Testis (tissue), 2 donors: Measurements from ENCODE around the gene CAMTA1.

Experiments
- POLR2A ChIP-seq: fragments of 450-650 bp; IDR thresholded peaks from one replicate; pipeline ENCODE4 v1.6.1; 2017; ENCODE audit warnings: antibody characterized with exemption, mild to moderate bottlenecking, moderate library complexity
- TF ChIP-seq, protein P1 (sequence below), 3 experiments: fragments of 450-650 bp in 2 of 3; fragments of 200-600 bp in 1 of 3; sonication (generic) in 1 of 3; IDR thresholded peaks; one replicate each; pipeline ENCODE4 v1.5.1; 2016 to 2019; ENCODE audit warnings: antibody characterized with exemption in 3 of 3, mild to moderate bottlenecking in 2 of 3, moderate library complexity in 1 of 3

DNA sequence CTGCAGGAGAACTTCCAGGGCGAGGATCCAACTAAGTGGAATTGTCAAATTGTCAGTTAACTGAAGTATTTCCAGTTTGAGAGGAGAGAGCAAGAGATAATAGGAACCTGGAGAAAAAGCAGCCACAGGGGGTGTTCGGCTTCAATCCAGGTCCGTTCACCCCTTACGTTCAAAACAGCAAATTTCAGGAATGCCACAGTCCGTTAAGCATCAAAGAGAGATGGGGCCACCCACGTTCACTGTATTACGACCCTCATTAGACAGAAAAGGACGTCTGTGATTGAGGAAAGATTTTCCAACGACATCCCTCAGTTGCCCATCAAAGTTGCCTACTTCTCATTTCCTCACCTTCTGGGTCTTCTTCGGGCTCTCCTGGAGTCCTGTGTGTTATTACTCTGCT lies 563.3 kb downstream of the CAMTA1 start:
- TF ChIP-seq, protein P1, sequence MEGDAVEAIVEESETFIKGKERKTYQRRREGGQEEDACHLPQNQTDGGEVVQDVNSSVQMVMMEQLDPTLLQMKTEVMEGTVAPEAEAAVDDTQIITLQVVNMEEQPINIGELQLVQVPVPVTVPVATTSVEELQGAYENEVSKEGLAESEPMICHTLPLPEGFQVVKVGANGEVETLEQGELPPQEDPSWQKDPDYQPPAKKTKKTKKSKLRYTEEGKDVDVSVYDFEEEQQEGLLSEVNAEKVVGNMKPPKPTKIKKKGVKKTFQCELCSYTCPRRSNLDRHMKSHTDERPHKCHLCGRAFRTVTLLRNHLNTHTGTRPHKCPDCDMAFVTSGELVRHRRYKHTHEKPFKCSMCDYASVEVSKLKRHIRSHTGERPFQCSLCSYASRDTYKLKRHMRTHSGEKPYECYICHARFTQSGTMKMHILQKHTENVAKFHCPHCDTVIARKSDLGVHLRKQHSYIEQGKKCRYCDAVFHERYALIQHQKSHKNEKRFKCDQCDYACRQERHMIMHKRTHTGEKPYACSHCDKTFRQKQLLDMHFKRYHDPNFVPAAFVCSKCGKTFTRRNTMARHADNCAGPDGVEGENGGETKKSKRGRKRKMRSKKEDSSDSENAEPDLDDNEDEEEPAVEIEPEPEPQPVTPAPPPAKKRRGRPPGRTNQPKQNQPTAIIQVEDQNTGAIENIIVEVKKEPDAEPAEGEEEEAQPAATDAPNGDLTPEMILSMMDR (IDR thresholded peaks at IDR 0.05), result no peak
- no peak for TF ChIP-seq POLR2A
